ENCODE data around the gene C11orf24.

The C11orf24 gene

DNA sequence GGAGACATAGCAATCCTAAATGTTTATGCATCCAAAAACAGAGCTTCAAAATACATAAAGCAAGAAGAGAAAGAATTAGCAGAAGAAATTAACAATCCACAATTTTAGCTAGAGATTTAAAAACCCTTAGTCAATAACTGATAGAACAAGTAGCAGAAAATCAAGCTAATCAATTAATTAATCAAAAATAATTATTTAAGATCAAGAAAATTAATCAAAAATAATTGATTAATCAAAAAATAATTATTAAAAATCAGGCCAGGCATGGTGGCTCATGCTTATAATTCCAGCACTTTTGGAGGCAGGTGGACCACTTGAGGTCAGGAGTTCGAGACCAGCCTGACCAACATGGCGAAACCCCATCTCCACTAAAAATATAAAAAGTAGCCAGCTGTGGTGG, 29.2 kb downstream of the C11orf24 start:
- FAIRE-seq = no peak

- no peak for FAIRE-seq
These were observed 40.2 kb downstream of the C11orf24 start for GRCh38 chr11:68231621-68232020.

- no peak for FAIRE-seq
These were observed 42.2 kb downstream of the C11orf24 start for GRCh38 chr11:68229601-68230000.

DNA sequence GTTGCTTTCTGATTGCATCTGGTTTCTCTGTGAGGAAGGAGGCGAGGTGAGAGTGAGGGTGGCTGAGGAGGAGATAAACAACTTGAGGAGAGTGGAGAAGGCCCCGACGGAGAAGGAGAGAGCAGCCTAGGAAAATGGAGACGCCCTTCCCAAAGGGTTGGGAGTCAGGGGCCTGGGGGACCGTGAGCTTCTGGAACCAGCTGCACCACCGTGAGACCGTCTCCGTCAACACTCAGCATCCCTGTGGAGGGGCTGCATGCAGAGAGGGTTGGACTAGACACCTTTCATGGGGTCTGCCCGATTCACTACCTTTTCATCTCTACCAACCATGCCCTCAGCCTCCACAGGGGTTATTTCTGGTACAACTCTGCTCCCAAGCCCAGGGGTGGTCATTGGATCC, 45.4 kb downstream of the C11orf24 start:
- FAIRE-seq = no peak

- FAIRE-seq = no peak
These were observed 47.2 kb downstream of the C11orf24 start for GRCh38 chr11:68224606-68225005.

GRCh38 chr11:68223275-68223674, 48.5 kb downstream of the C11orf24 start:
- FAIRE-seq = no peak

- no peak for FAIRE-seq
These were observed 50.4 kb downstream of the C11orf24 start for GRCh38 chr11:68221406-68221805.

DNA sequence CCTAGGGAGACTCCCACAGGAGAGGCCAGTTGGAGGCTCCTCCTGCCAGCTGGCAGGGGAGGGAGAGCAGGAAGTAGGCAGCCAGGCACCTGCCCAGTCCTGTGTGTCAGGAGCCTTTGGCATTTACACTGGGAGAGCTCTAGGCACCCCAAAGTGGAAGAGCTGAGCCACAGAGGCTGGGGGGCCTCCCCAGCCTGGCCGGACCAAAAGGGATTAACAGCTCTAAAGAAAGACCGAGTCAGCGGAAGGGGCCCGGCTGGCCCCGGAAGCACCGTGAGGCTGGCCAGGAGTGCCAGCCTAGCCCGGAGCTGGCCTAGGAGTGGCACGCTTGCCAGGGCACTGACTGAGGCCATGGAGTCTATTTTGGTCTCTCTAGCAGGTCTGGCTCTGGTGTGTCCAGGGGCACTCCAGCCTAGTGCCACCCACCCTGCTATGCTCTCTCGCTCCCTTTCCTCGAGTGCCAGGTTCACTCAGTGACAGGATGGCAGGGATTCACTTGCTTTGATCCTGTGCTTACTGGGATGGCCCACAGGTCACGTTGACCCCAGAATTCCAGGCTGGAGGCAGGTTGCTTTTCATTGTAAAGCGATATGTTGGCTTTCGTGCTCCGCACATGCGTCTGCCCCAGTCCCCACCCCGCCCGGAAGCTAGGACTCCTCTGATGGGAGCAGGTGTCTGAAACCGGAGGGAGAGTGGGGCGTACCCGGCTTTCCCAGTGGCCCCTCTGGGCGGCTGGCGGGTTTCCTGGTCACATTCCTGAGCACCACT, 55.4 kb downstream of the C11orf24 start:
- no peak for FAIRE-seq

- FAIRE-seq = no peak
These were observed 56.1 kb downstream of the C11orf24 start for GRCh38 chr11:68215524-68216170.

DNA sequence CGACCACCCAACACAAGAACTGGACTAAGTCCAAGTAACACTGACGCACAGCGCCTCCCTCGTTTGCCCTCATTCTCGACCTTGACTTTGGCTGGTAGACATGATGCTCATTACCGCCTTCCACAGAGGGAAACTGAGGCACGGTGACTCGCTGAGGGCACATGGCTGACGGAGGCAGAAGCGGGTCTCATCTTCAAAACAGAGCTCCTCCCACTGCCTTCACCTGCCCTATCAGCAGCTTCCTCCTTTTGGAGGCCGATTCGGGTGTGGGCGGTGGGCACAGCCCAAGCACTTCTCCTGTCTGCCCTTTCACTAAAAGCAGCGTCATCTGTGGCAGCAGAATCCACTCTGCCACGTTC, 56.7 kb downstream of the C11orf24 start:
- FAIRE-seq = no peak

DNA sequence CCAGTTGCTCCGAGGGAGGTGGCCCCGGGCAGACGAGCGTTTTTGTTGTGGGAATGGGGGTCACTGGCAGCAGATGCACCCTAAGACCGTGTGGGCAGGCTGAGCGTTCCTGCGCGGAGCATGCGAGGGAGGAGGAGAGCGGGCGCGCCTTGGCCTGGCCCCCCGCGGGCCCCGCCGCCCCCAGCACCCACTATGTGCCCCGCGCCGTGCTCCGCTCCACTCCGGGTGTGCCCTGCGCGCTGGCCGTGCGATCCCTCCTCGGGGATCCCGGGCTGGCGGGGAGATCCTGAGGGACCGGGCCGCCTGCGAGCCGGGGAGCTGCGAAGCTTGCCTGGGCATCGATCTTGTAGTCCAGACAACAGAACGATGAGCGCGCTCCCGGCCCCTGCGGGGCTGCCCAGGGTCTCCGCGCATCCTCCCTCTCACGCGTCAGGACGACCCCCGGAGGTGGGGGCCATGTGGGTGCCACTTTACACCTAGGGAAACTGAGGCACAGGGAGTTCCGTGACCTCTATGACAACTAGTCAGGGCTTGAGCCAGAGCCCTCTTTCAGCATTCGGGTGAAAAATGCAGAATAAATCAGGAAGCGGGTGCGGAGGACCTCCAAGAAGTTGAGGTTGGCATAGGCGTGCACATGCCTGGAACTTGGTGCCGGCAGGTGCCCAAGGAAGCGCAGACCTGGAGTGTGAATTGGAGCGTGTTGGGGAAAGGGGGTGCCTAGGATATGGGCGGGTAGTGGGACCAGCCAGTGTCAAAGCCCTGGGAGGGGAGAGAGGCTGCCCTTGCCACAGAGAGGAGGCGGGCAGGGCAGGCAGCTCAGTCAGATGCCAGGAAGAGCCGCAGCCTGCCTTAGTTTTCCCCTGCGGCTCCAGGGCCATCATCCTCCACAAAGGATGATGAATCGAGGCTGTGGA, 57.3 kb downstream of the C11orf24 start:
- FAIRE-seq = no peak

DNA sequence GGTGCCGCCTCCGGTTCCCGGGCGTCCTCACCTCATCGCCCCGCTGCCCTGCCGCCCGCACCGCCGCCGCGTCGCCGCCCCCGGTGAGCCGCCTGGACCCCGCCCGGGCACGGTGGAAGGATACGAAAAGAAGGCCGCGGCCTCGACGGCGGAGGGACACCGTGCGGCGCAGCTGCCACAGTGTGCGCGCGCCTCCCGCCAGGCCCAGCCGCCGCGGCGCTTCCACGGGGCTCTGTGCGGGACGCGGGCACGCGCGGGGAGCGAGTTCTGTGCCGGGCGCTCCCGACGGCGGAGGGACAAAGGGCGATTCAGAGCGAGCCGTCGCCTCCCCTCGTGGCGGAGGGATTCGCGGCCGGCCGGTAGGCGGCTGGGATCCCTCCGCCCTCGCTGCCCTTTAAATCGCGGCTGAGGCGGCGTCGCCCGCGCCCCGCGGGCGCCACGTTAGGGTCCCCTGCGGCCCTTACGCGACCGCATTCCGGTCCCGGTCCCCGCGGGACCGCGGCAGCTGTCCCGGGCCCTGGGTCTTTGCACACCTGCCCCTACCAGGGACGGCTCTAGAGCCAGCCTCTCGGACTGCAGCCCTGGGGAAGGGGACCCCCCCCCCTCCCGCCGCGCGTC, 58.1 kb downstream of the C11orf24 start:
- no peak for FAIRE-seq

GRCh38 chr11:68213135-68213515, 58.6 kb downstream of the C11orf24 start, which contains the start of gene KMT5B:
Gene KMT5B (minus strand): TSS chr11:68213296. CDS start chr11:68190076, 23,220 bp downstream.
- FAIRE-seq = no peak

- FAIRE-seq = no peak
These were observed 59.2 kb downstream of the C11orf24 start for GRCh38 chr11:68212421-68213134.

DNA sequence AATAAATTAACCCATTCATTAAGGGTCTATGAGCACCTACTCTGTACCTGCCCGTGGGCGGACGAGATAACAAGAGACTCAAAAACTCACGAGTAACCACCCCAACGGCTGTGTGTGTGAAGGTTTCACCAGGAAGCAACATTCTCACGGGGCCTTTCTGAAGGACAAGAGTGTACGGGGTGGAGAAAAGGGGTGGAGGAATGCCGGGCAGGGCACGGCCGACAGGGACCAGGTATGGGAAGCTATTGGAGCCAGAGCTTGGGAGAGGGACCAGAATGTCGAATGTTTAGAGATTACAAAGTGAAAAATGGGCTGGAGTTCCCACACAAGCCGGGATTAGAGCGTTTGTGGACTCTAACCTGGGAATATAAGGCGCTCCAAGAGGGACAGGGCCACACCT, 60.2 kb downstream of the C11orf24 start:
- no peak for FAIRE-seq
